Left lung (tissue), 14 donors: ENCODE data around the gene BUB1B. TPM values are rescaled to one million over a fixed set of nuclear protein-coding genes. Genes with fewer than 3 reads are reported as not detected.
A peak's percentile ranks its signal among the peaks of the same experiment; 100 is the strongest.

Experiments used
- ATAC-seq: fragments of 200-7000 bp; cut with Tn5 transposase; one replicate; pipeline ENCODE4 v1.9.1; 2020; ENCODE audit warnings: moderate library complexity
- DNase-seq, 4 donors: peaks; one replicate each; pipeline ENCODE4 v3.0.0-alpha.2; 2013 to 2020
- H3K27ac ChIP-seq, 2 donors: fragments of 200-600 bp; sonication (generic) in 1 of 2; one replicate each; pipeline versions ENCODE4 v1.5.0 to v1.8.0; 2020 to 2021
- H3K27me3 ChIP-seq, 2 donors: fragments of 200-600 bp; sonication (generic) in 1 of 2; one replicate each; pipeline versions ENCODE4 v1.5.0 to v1.8.0; 2020 to 2021
- H3K36me3 ChIP-seq, 2 donors: fragments of 200-600 bp; sonication (generic) in 1 of 2; one replicate each; pipeline versions ENCODE4 v1.5.0 to v1.8.0; 2020 to 2021
- H3K4me1 ChIP-seq, 2 donors: fragments of 200-600 bp; one replicate each; pipeline ENCODE4 v1.8.0; 2021
- H3K4me3 ChIP-seq, 2 donors: fragments of 200-600 bp; sonication (generic) in 1 of 2; one replicate each; pipeline versions ENCODE4 v1.5.0 to v1.8.0; 2020 to 2021; ENCODE audit warnings: mild to moderate bottlenecking in 1 of 2
- H3K9me3 ChIP-seq, 2 donors: fragments of 200-600 bp; sonication (generic) in 1 of 2; one replicate each; pipeline versions ENCODE4 v1.5.0 to v1.8.0; 2020 to 2021
- intact Hi-C, 2 donors: fragments of 100-400 bp; cut with DNase I; formaldehyde crosslinking; loops; one replicate each; pipeline versions ENCODE4 v1.11.2 to v1.14.2; 2022
- long read RNA-seq, 12 donors: library from polyadenylated mRNA in 2 of 12; unstranded in 2 of 12; transcript quantifications; one replicate each; pipeline ENCODE4 v2.0.0 and lab custom pipeline, GENCODE V29; 2019 to 2026
- polyA plus RNA-seq, 6 donors: library from polyadenylated mRNA; unstranded; fragments of 120-200 nt; gene quantifications; one replicate each; pipeline ENCODE4 v1.2.1, GENCODE V29; 2013; ENCODE audit not compliant: insufficient read length in 6 of 6
- total RNA-seq, 2 donors: library from RNA; stranded (reverse); fragmentation: NEBNext Ultra II Directional; extraction: Animal tissue kit (Norgen Biotek cat#: 25700); gene quantifications; one replicate each; pipeline ENCODE4 v1.2.1, GENCODE V29; 2021
- TF ChIP-seq, protein P1 (sequence below), 2 donors: fragments of 200-600 bp; sonication (generic) in 1 of 2; IDR thresholded peaks; one replicate each; pipeline versions ENCODE4 v1.5.0 to v1.8.0; 2021; ENCODE audit warnings: antibody characterized with exemption in 2 of 2
- donor health status: DM: no; HTN: yes; CAD: no.
- donor health status: DM: no; HTN: no; CAD: no.

Gene BUB1B, protein sequence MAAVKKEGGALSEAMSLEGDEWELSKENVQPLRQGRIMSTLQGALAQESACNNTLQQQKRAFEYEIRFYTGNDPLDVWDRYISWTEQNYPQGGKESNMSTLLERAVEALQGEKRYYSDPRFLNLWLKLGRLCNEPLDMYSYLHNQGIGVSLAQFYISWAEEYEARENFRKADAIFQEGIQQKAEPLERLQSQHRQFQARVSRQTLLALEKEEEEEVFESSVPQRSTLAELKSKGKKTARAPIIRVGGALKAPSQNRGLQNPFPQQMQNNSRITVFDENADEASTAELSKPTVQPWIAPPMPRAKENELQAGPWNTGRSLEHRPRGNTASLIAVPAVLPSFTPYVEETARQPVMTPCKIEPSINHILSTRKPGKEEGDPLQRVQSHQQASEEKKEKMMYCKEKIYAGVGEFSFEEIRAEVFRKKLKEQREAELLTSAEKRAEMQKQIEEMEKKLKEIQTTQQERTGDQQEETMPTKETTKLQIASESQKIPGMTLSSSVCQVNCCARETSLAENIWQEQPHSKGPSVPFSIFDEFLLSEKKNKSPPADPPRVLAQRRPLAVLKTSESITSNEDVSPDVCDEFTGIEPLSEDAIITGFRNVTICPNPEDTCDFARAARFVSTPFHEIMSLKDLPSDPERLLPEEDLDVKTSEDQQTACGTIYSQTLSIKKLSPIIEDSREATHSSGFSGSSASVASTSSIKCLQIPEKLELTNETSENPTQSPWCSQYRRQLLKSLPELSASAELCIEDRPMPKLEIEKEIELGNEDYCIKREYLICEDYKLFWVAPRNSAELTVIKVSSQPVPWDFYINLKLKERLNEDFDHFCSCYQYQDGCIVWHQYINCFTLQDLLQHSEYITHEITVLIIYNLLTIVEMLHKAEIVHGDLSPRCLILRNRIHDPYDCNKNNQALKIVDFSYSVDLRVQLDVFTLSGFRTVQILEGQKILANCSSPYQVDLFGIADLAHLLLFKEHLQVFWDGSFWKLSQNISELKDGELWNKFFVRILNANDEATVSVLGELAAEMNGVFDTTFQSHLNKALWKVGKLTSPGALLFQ
- 1 to 10 TPM; 4.6 to 8.6 TPM for total RNA-seq
- polyA plus RNA-seq: 10 to 100 TPM; 21.0 to 54.5 (median 32.4) TPM
- long read RNA-seq, donor 1, partial matches to known transcripts: 11 of 13 reads
- long read RNA-seq, donor 1, other reads (novel, unspliced or antisense): 0 of 13 reads
- long read RNA-seq, donor 2, partial matches to known transcripts: 0 of 2 reads
- long read RNA-seq, donor 2, other reads (novel, unspliced or antisense): 0 of 2 reads
- long read RNA-seq, donor 3, partial matches to known transcripts: 0 of 1 reads
- long read RNA-seq, donor 3, other reads (novel, unspliced or antisense): 0 of 1 reads
- long read RNA-seq, donor 4, partial matches to known transcripts: 2 of 2 reads
- long read RNA-seq, donor 4, other reads (novel, unspliced or antisense): 0 of 2 reads
- long read RNA-seq, donor 5, partial matches to known transcripts: 0 of 2 reads
- long read RNA-seq, donor 5, other reads (novel, unspliced or antisense): 0 of 2 reads
- long read RNA-seq, donor 6, partial matches to known transcripts: 6 of 8 reads
- long read RNA-seq, donor 6, other reads (novel, unspliced or antisense): 0 of 8 reads
- long read RNA-seq, donor 7, partial matches to known transcripts: 0 of 2 reads
- long read RNA-seq, donor 7, other reads (novel, unspliced or antisense): 0 of 2 reads
- long read RNA-seq, donor 8, partial matches to known transcripts: 0 of 1 reads
- long read RNA-seq, donor 8, other reads (novel, unspliced or antisense): 0 of 1 reads
- long read RNA-seq, donor 9: 0 reads
- long read RNA-seq, donor 10, partial matches to known transcripts: 0 of 1 reads
- long read RNA-seq, donor 10, other reads (novel, unspliced or antisense): 1 of 1 reads
- long read RNA-seq, donor 11: 0 reads
- long read RNA-seq, donor 12: 0 reads

DNA sequence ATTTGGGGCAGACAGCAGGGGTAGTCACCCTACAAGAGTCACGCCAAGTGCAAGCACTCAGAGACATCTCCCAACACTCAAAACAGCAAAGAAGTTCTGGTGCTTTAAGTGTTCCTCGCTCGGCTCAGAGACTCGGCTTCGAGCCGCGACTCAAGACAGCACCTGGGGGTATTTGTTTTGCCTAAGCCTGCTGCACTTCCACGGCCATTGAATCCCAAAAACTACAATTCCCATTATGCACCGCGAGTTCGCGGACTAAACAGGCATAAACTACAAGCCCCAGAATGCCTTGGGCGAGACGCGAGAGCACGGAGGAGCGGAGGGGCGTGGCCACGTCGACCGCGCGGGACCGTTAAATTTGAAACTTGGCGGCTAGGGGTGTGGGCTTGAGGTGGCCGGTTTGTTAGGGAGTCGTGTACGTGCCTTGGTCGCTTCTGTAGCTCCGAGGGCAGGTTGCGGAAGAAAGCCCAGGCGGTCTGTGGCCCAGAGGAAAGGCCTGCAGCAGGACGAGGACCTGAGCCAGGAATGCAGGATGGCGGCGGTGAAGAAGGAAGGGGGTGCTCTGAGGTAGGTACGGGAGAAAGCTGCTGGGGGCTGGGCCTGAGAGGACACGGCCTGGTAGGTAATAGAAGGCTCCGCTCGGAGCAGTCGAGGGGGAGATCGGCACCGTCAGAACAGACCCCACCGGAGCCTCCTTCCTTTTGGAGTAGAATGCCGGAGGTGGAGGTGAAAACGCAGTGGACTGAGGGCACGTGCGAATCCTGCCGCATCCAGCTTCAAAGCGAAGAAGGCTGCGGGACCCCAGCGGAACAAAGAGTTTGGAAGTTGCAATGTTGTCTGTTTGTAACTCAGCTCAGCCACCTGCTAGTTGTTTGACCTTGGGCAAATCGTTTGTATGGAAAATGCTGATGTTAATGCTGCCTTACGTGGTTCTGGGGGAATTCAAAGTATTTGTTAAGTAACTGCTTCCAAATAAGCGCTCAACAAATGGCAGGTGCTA lies at the start of gene BUB1B:
Gene BUB1B, plus strand, starts transcription at position 381 of the 1,000 bp plus-strand sequence. Its CDS starts 152 bp downstream, at position 533.
- no peaks in the 10 kb centered on the region for H3K9me3 ChIP-seq
- DNase-seq: peak; percentile 91 to 95 (median 94)
- H3K27ac ChIP-seq: no peak within 1 kb of the TSS
- TF ChIP-seq, protein P1, sequence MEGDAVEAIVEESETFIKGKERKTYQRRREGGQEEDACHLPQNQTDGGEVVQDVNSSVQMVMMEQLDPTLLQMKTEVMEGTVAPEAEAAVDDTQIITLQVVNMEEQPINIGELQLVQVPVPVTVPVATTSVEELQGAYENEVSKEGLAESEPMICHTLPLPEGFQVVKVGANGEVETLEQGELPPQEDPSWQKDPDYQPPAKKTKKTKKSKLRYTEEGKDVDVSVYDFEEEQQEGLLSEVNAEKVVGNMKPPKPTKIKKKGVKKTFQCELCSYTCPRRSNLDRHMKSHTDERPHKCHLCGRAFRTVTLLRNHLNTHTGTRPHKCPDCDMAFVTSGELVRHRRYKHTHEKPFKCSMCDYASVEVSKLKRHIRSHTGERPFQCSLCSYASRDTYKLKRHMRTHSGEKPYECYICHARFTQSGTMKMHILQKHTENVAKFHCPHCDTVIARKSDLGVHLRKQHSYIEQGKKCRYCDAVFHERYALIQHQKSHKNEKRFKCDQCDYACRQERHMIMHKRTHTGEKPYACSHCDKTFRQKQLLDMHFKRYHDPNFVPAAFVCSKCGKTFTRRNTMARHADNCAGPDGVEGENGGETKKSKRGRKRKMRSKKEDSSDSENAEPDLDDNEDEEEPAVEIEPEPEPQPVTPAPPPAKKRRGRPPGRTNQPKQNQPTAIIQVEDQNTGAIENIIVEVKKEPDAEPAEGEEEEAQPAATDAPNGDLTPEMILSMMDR (IDR thresholded peaks at IDR 0.05): no peak
- intact Hi-C loops: no loop called here
- no peaks in the 10 kb centered on the region for H3K27me3 ChIP-seq
- peaks cover 0 to 25% of the 10 kb centered on the region in 2 donors for H3K4me1 ChIP-seq
- H3K36me3 ChIP-seq: no peaks in the 10 kb centered on the region
- H3K4me3 ChIP-seq: peak within 1 kb of the TSS; percentile 47 to 65
- peak; percentile 99 for ATAC-seq

DNA sequence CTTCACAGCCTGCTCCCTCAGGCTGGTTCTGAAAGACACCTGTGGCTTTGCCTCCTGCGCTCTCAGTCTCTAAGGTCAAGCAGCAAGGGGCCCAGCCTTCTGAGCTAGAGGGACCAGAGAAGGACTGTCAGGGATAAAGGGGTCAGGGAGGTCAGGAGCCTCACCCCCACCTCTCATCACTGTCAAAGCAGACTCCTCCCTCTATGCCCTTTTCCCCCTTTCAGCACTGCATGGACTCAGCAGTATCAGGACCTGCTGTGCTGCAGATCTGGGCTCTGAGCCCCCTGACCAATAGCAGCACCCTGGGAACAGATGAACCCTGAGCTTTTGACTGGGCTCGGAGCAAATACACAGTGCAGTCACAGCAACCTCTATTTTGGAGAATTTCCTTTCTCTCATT lies 49.0 kb upstream of the BUB1B start:
- TF ChIP-seq, protein P1 (IDR thresholded peaks at IDR 0.05): no peak
- Histone ChIP-seq H3K27ac (no peak overlapping the region), H3K4me1 (peaks cover 4 to 26% of the 10 kb centered on the region in 2 donors), H3K27me3 (no peaks in the 10 kb centered on the region), H3K36me3 (no peaks in the 10 kb centered on the region), H3K9me3 (no peaks in the 10 kb centered on the region), H3K4me3 (no peak overlapping the region)
- no peak for ATAC-seq
- intact Hi-C loops: no loop called here
- no peak for DNase-seq

DNA sequence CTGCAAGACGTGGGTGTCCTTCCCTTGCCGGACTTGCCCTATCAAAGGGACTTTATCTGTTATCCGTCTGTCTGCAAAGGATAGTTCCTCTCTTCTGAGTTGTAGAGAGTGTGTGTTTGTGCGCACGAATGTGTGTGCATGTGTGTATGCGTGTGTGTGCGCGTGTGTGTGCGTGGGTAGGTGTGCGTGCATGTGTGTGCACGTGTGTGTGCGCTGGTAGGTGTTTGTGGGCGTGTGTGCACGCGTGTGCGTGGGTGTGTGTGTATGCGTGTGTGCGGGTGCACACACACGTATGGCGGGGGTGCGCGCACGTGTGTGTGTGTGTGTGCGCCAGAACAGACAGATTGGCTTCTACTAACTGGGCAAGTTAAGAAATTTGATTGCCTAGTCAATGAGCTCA lies 48.1 kb upstream of the BUB1B start:
- no peak for DNase-seq
- TF ChIP-seq, protein P1 (IDR thresholded peaks at IDR 0.05): no peak
- no peak overlapping the region for H3K4me3 ChIP-seq
- H3K4me1 ChIP-seq: peaks cover 0 to 18% of the 10 kb centered on the region in 2 donors
- intact Hi-C loops: no loop called here
- H3K27me3 ChIP-seq: no peaks in the 10 kb centered on the region
- no peak for ATAC-seq
- no peak overlapping the region for H3K27ac ChIP-seq
- H3K36me3 ChIP-seq: no peaks in the 10 kb centered on the region
- H3K9me3 ChIP-seq: no peaks in the 10 kb centered on the region
